ENCODE results near the gene SUSD4.

Gene SUSD4

GRCh38 chr1:223248770-223249140, 115.2 kb downstream of the SUSD4 start:
- Histone ChIP-seq H3K18ac (ENCODE audit: low read length) (no peak overlapping the region), H3K79me1 (ENCODE audit: low read depth, low read length) (no peaks in the 10 kb centered on the region), H4K8ac (ENCODE audit: low read depth, low read length) (no peak overlapping the region), H3K36me3 (replicated peaks in 1 of 2; ENCODE audit: control insufficient read depth in 2 of 2, insufficient read depth in 2 of 2, low read length in 2 of 2) (no peaks in the 10 kb centered on the region), H3K9me3 (replicated peaks in 1 of 2; ENCODE audit: control insufficient read depth in 2 of 2, insufficient read depth in 1 of 2, low read depth in 1 of 2, low read length in 2 of 2) (no peaks in the 10 kb centered on the region), H2BK12ac (ENCODE audit: low read length) (no peak overlapping the region), H2BK120ac (ENCODE audit: low read depth, low read length) (no peak overlapping the region), H2BK15ac (ENCODE audit: low read length) (no peak overlapping the region), H3K27me3 (ENCODE audit: control insufficient read depth in 3 of 3, insufficient read depth in 3 of 3, low read depth in 1 of 3, low read length in 3 of 3) (peaks cover 0 to 3% (median 0%) of the 10 kb centered on the region in 3 experiments), H3K9ac (ENCODE audit: low read depth, low read length, poor library complexity) (no peak overlapping the region), H3K4me2 (ENCODE audit: insufficient read depth, low read length, poor library complexity, severe bottlenecking) (no peak overlapping the region), H3K4me1 (ENCODE audit: control insufficient read depth in 2 of 2, insufficient read depth in 1 of 2, low read depth in 1 of 2, low read length in 2 of 2) (no peaks in the 10 kb centered on the region), H3K4ac (ENCODE audit: low read length) (no peak overlapping the region), H2BK5ac (ENCODE audit: low read length) (no peak overlapping the region), H3K4me3 (ENCODE audit: low read length in 2 of 2) (no peak overlapping the region), H3K14ac (ENCODE audit: low read length) (no peak overlapping the region), H2AK5ac (ENCODE audit: low read depth, low read length) (no peak overlapping the region), H3K27ac (replicated peaks; ENCODE audit: low read length) (no peak overlapping the region), H2AFZ (ENCODE audit: low read length) (no peak overlapping the region), H3K23ac (ENCODE audit: low read depth, low read length, poor library complexity) (no peak overlapping the region), H4K91ac (ENCODE audit: low read depth, low read length, poor library complexity) (no peak overlapping the region)
- WGBS, 2 donors (ENCODE audit: extremely low coverage in 2 of 2, insufficient read length in 2 of 2, insufficient replicate concordance in 1 of 2): no CpG with 5 or more reads among the region's 6 CpGs
- no peak for DNase-seq (ENCODE audit: low spot score)

GRCh38 chr1:223248001-223248769, 115.8 kb downstream of the SUSD4 start:
- WGBS, 2 donors (ENCODE audit: extremely low coverage in 2 of 2, insufficient read length in 2 of 2, insufficient replicate concordance in 1 of 2): no CpG with 5 or more reads among the region's 6 CpGs
- H3K23ac ChIP-seq (ENCODE audit: low read depth, low read length, poor library complexity): no peak overlapping the region
- no peaks in the 10 kb centered on the region for H3K9me3 ChIP-seq (replicated peaks in 1 of 2; ENCODE audit: control insufficient read depth in 2 of 2, insufficient read depth in 1 of 2, low read depth in 1 of 2, low read length in 2 of 2)
- no peak overlapping the region for H4K91ac ChIP-seq (ENCODE audit: low read depth, low read length, poor library complexity)
- H3K9ac ChIP-seq (ENCODE audit: low read depth, low read length, poor library complexity): no peak overlapping the region
- no peak overlapping the region for H4K8ac ChIP-seq (ENCODE audit: low read depth, low read length)
- H2BK12ac ChIP-seq (ENCODE audit: low read length): no peak overlapping the region
- no peak overlapping the region for H3K4me2 ChIP-seq (ENCODE audit: insufficient read depth, low read length, poor library complexity, severe bottlenecking)
- H3K18ac ChIP-seq (ENCODE audit: low read length): no peak overlapping the region
- H3K14ac ChIP-seq (ENCODE audit: low read length): no peak overlapping the region
- no peak overlapping the region for H3K4ac ChIP-seq (ENCODE audit: low read length)
- H2AK5ac ChIP-seq (ENCODE audit: low read depth, low read length): no peak overlapping the region
- no peak overlapping the region for H2BK120ac ChIP-seq (ENCODE audit: low read depth, low read length)
- H3K27me3 ChIP-seq (ENCODE audit: control insufficient read depth in 3 of 3, insufficient read depth in 3 of 3, low read depth in 1 of 3, low read length in 3 of 3): peaks cover 0 to 3% (median 0%) of the 10 kb centered on the region in 3 experiments
- no peak overlapping the region for H2BK15ac ChIP-seq (ENCODE audit: low read length)
- DNase-seq (ENCODE audit: low spot score): no peak
- peaks cover 0 to 2% of the 10 kb centered on the region in 2 donors for H3K4me1 ChIP-seq (ENCODE audit: control insufficient read depth in 2 of 2, insufficient read depth in 1 of 2, low read depth in 1 of 2, low read length in 2 of 2)
- H2BK5ac ChIP-seq (ENCODE audit: low read length): no peak overlapping the region
- H2AFZ ChIP-seq (ENCODE audit: low read length): no peak overlapping the region
- no peak overlapping the region for H3K27ac ChIP-seq (replicated peaks; ENCODE audit: low read length)
- no peaks in the 10 kb centered on the region for H3K79me1 ChIP-seq (ENCODE audit: low read depth, low read length)
- no peak overlapping the region for H3K4me3 ChIP-seq (ENCODE audit: low read length in 2 of 2)
- H3K36me3 ChIP-seq (replicated peaks in 1 of 2; ENCODE audit: control insufficient read depth in 2 of 2, insufficient read depth in 2 of 2, low read length in 2 of 2): no peaks in the 10 kb centered on the region

DNA sequence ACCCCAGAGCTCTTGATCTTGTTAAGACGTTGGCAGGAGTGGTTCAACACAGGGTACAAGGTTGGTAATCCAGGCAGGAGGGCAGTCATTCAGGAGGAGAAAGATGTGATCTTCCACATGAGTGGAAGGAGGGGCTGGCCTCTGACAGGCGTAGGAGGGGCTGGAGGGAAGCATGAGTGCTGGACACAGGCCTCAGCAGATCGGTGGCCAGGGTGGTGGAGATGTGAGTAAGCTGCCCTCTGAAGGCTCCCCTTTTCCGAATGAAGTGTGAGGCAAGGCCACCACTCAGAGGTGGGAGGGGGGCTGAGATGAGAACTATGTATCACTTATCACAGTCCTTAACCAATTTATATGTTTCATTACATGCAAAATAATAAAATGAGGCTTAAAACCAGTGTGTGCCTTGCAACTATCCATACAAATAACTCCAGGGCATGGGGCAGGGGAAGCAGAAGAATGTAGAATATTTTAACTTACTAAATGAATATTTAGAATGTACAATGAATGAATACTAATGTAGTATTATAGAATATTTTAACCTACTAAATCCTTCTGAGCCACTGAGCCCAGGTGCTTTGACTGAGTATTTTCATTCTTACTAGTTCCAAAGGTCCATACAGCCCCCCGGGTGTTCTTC, 117.4 kb downstream of the SUSD4 start:
- Histone ChIP-seq H2BK12ac (ENCODE audit: low read length) (no peak overlapping the region), H3K36me3 (replicated peaks in 1 of 2; ENCODE audit: control insufficient read depth in 2 of 2, insufficient read depth in 2 of 2, low read length in 2 of 2) (no peaks in the 10 kb centered on the region), H3K79me1 (ENCODE audit: low read depth, low read length) (no peaks in the 10 kb centered on the region), H4K91ac (ENCODE audit: low read depth, low read length, poor library complexity) (no peak overlapping the region), H2AK5ac (ENCODE audit: low read depth, low read length) (no peak overlapping the region), H3K27me3 (ENCODE audit: control insufficient read depth in 3 of 3, insufficient read depth in 3 of 3, low read depth in 1 of 3, low read length in 3 of 3) (peaks cover 0 to 3% (median 0%) of the 10 kb centered on the region in 3 experiments), H3K4me2 (ENCODE audit: insufficient read depth, low read length, poor library complexity, severe bottlenecking) (no peak overlapping the region), H3K4me1 (ENCODE audit: control insufficient read depth in 2 of 2, insufficient read depth in 1 of 2, low read depth in 1 of 2, low read length in 2 of 2) (peaks cover 0 to 2% of the 10 kb centered on the region in 2 donors), H3K14ac (ENCODE audit: low read length) (no peak overlapping the region), H2BK5ac (ENCODE audit: low read length) (no peak overlapping the region), H3K23ac (ENCODE audit: low read depth, low read length, poor library complexity) (no peak overlapping the region), H2BK120ac (ENCODE audit: low read depth, low read length) (no peak overlapping the region), H3K9me3 (replicated peaks in 1 of 2; ENCODE audit: control insufficient read depth in 2 of 2, insufficient read depth in 1 of 2, low read depth in 1 of 2, low read length in 2 of 2) (no peaks in the 10 kb centered on the region), H3K27ac (replicated peaks; ENCODE audit: low read length) (no peak overlapping the region), H3K18ac (ENCODE audit: low read length) (no peak overlapping the region), H4K8ac (ENCODE audit: low read depth, low read length) (no peak overlapping the region), H3K9ac (ENCODE audit: low read depth, low read length, poor library complexity) (no peak overlapping the region), H3K4ac (ENCODE audit: low read length) (no peak overlapping the region), H3K4me3 (ENCODE audit: low read length in 2 of 2) (no peak overlapping the region), H2AFZ (ENCODE audit: low read length) (no peak overlapping the region), H2BK15ac (ENCODE audit: low read length) (no peak overlapping the region)
- no CpG with 5 or more reads among the region's 5 CpGs for WGBS, 2 donors (ENCODE audit: extremely low coverage in 2 of 2, insufficient read length in 2 of 2, insufficient replicate concordance in 1 of 2)
- no peak for DNase-seq (ENCODE audit: low spot score)

- Histone ChIP-seq H2AFZ (ENCODE audit: low read length) (no peak overlapping the region), H3K14ac (ENCODE audit: low read length) (no peak overlapping the region), H3K18ac (ENCODE audit: low read length) (no peak overlapping the region), H4K8ac (ENCODE audit: low read depth, low read length) (no peak overlapping the region), H4K91ac (ENCODE audit: low read depth, low read length, poor library complexity) (no peak overlapping the region), H2BK12ac (ENCODE audit: low read length) (no peak overlapping the region), H3K9ac (ENCODE audit: low read depth, low read length, poor library complexity) (no peak overlapping the region), H2AK5ac (ENCODE audit: low read depth, low read length) (no peak overlapping the region), H3K27ac (replicated peaks; ENCODE audit: low read length) (no peak overlapping the region), H3K9me3 (replicated peaks in 1 of 2; ENCODE audit: control insufficient read depth in 2 of 2, insufficient read depth in 1 of 2, low read depth in 1 of 2, low read length in 2 of 2) (no peaks in the 10 kb centered on the region), H3K79me1 (ENCODE audit: low read depth, low read length) (no peaks in the 10 kb centered on the region), H3K23ac (ENCODE audit: low read depth, low read length, poor library complexity) (no peak overlapping the region), H2BK120ac (ENCODE audit: low read depth, low read length) (no peak overlapping the region), H2BK15ac (ENCODE audit: low read length) (no peak overlapping the region), H3K4me3 (ENCODE audit: low read length in 2 of 2) (no peak overlapping the region), H3K27me3 (ENCODE audit: control insufficient read depth in 3 of 3, insufficient read depth in 3 of 3, low read depth in 1 of 3, low read length in 3 of 3) (peaks cover 0 to 3% (median 0%) of the 10 kb centered on the region in 3 experiments), H2BK5ac (ENCODE audit: low read length) (no peak overlapping the region), H3K4me2 (ENCODE audit: insufficient read depth, low read length, poor library complexity, severe bottlenecking) (no peak overlapping the region), H3K4ac (ENCODE audit: low read length) (no peak overlapping the region), H3K36me3 (replicated peaks in 1 of 2; ENCODE audit: control insufficient read depth in 2 of 2, insufficient read depth in 2 of 2, low read length in 2 of 2) (no peaks in the 10 kb centered on the region), H3K4me1 (ENCODE audit: control insufficient read depth in 2 of 2, insufficient read depth in 1 of 2, low read depth in 1 of 2, low read length in 2 of 2) (peaks cover 0 to 2% of the 10 kb centered on the region in 2 donors)
- DNase-seq (ENCODE audit: low spot score): no peak
- WGBS, 2 donors (ENCODE audit: extremely low coverage in 2 of 2, insufficient read length in 2 of 2, insufficient replicate concordance in 1 of 2): no CpG with 5 or more reads among the region's 7 CpGs
Measured at GRCh38 chr1:223245983-223246382, 118.0 kb downstream of the SUSD4 start.

All from neuronal stem cell (in vitro differentiated cells).